ENCODE results near the gene TESK1.
"Not testable (repeated sequence)": the region's sequence is repeated elsewhere in the genome, so short reads cannot be mapped to it uniquely, and the experiment has no call there.

The TESK1 gene

DNA sequence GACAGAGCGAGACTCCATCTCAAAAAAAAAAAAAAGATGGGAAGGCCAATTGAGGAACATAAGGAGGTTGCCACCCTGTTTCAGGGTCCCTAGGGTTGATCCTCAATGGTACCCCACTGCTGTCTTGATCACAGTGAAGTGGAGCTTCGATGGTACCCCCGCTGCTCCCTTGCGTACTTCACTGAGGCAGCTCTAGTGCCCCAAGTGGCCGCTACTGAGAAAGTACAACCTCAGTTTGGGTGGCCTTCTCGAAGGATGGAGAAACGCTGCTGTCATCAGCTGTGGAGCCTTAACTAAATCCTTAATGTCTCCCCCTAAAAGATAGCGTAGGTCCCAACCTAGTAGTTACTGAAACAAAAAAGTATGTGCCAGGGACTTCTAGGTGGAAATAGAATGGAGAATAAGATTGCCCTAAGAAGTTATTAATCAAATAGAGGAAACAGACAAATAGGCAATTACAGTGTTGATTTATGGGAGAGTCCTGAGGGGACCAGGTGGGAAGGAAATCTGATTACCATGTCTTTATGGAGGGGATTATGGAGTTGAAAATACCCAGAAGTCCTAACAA lies 6.3 kb downstream of the TESK1 start:
- no peak overlapping the region for H3K27ac ChIP-seq (ENCODE audit: poor library complexity, severe bottlenecking)
- H3K36me3 ChIP-seq (ENCODE audit: low read depth): no peaks in the 10 kb centered on the region
- TF ChIP-seq, protein P1, sequence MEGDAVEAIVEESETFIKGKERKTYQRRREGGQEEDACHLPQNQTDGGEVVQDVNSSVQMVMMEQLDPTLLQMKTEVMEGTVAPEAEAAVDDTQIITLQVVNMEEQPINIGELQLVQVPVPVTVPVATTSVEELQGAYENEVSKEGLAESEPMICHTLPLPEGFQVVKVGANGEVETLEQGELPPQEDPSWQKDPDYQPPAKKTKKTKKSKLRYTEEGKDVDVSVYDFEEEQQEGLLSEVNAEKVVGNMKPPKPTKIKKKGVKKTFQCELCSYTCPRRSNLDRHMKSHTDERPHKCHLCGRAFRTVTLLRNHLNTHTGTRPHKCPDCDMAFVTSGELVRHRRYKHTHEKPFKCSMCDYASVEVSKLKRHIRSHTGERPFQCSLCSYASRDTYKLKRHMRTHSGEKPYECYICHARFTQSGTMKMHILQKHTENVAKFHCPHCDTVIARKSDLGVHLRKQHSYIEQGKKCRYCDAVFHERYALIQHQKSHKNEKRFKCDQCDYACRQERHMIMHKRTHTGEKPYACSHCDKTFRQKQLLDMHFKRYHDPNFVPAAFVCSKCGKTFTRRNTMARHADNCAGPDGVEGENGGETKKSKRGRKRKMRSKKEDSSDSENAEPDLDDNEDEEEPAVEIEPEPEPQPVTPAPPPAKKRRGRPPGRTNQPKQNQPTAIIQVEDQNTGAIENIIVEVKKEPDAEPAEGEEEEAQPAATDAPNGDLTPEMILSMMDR (IDR thresholded peaks at IDR 0.05; ENCODE audit: poor library complexity, severe bottlenecking): peak; percentile 79
- H3K4me1 ChIP-seq (ENCODE audit: insufficient read depth, poor library complexity, severe bottlenecking): no peaks in the 10 kb centered on the region
- no peak for DNase-seq (ENCODE audit: low spot score)
- H3K9me3 ChIP-seq (ENCODE audit: severe bottlenecking): no peaks in the 10 kb centered on the region
- H3K4me3 ChIP-seq (ENCODE audit: severe bottlenecking): no peak overlapping the region
- H3K27me3 ChIP-seq (ENCODE audit: insufficient read depth, poor library complexity, severe bottlenecking): no peaks in the 10 kb centered on the region
- ATAC-seq (ENCODE audit: low read depth): peak; percentile 56

DNA sequence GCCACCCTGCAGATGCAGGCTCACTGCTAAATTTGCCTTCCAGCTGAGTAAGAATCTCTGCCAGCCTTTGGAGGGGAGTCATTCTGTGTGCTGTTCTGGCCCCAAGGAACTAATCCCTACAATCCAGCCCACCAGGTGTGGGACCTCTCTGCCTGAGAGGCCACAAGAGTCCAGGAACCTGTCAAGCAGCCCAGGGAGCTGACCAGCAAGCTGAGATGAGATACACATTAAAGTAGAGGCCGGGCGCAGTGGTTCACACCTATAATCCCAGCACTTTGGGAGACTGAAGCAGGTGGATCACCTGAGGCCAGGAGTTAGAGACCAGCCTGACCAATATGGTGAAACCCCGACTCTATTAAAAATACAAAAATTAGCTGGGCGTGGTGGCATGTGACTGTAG lies 7.0 kb downstream of the TESK1 start:
- H3K4me1 ChIP-seq (ENCODE audit: insufficient read depth, poor library complexity, severe bottlenecking); H3K9me3 ChIP-seq (ENCODE audit: severe bottlenecking); H3K27ac ChIP-seq (ENCODE audit: poor library complexity, severe bottlenecking); ATAC-seq (ENCODE audit: low read depth); H3K4me3 ChIP-seq (ENCODE audit: severe bottlenecking); DNase-seq (ENCODE audit: low spot score); H3K27me3 ChIP-seq (ENCODE audit: insufficient read depth, poor library complexity, severe bottlenecking); H3K36me3 ChIP-seq (ENCODE audit: low read depth): not testable (repeated sequence)

DNA sequence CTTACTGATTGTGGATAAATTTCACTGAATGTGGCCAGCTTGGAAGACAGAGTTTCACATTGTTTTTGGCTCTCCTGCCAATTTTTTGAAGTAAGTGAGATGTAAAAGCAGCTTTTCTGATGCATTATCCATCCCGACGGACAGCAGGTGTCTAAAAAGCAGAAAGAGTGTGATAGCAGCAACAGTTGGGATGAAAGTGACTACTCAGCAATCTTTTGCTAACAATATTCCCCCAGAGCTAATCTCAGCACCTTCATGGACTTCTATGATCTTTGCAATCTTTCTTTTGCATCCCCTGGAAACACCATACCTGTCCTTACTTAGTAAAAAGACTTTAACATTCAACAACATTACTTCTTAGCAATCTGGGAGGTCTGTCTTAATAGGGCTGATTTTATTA lies 7.8 kb downstream of the TESK1 start:
- Histone ChIP-seq H3K36me3 (ENCODE audit: low read depth) (no peaks in the 10 kb centered on the region), H3K4me1 (ENCODE audit: insufficient read depth, poor library complexity, severe bottlenecking) (no peaks in the 10 kb centered on the region), H3K9me3 (ENCODE audit: severe bottlenecking) (no peaks in the 10 kb centered on the region), H3K27me3 (ENCODE audit: insufficient read depth, poor library complexity, severe bottlenecking) (peaks cover 6% of the 10 kb centered on the region), H3K4me3 (ENCODE audit: severe bottlenecking) (no peak overlapping the region), H3K27ac (ENCODE audit: poor library complexity, severe bottlenecking) (no peak overlapping the region)
- TF ChIP-seq, protein P1 (IDR thresholded peaks at IDR 0.05; ENCODE audit: poor library complexity, severe bottlenecking): no peak
- ATAC-seq (ENCODE audit: low read depth) (no peak), DNase-seq (ENCODE audit: low spot score) (no peak)

DNA sequence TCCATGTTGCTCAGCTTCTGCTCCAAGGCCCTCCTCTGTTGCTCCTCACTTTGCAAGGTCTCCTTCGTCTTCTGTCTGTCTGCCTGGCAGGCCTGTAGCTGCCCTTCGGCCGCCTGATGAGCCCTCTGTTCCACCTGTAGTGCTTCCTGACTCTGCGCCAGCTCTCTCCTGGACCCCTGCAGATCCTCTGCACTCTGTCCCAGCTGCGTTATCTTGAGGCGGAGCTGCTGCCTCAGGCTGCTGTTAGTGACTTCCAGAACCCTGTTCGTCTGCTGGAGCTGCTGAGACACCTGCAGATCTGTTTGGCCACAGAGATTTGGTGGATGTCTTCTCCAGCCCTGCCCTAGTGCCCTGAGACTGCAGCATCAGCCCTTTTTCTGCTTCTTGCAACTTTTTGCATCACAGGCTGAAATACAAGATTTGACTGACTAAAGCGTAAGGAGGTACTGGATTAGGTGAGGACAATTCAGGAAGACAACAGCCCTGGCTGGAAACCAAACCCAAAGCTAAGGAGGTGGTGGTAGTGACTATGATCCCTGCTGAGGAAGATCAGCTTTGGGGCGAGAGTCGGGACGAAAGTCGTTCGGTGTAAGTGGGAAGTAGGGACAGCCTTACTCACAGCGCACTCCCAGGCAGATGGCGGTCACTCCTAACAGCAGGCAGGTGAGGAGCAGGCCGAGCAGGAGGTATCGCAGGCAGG lies 11.1 kb downstream of the TESK1 start:
- Histone ChIP-seq H3K36me3 (ENCODE audit: low read depth) (no peaks in the 10 kb centered on the region), H3K9me3 (ENCODE audit: severe bottlenecking) (no peaks in the 10 kb centered on the region), H3K4me3 (ENCODE audit: severe bottlenecking) (no peak overlapping the region), H3K27ac (ENCODE audit: poor library complexity, severe bottlenecking) (no peak overlapping the region), H3K4me1 (ENCODE audit: insufficient read depth, poor library complexity, severe bottlenecking) (no peaks in the 10 kb centered on the region), H3K27me3 (ENCODE audit: insufficient read depth, poor library complexity, severe bottlenecking) (peaks cover 6% of the 10 kb centered on the region)
- ATAC-seq (ENCODE audit: low read depth) (no peak), DNase-seq (ENCODE audit: low spot score) (no peak)
- TF ChIP-seq, protein P1 (IDR thresholded peaks at IDR 0.05; ENCODE audit: poor library complexity, severe bottlenecking): no peak

DNA sequence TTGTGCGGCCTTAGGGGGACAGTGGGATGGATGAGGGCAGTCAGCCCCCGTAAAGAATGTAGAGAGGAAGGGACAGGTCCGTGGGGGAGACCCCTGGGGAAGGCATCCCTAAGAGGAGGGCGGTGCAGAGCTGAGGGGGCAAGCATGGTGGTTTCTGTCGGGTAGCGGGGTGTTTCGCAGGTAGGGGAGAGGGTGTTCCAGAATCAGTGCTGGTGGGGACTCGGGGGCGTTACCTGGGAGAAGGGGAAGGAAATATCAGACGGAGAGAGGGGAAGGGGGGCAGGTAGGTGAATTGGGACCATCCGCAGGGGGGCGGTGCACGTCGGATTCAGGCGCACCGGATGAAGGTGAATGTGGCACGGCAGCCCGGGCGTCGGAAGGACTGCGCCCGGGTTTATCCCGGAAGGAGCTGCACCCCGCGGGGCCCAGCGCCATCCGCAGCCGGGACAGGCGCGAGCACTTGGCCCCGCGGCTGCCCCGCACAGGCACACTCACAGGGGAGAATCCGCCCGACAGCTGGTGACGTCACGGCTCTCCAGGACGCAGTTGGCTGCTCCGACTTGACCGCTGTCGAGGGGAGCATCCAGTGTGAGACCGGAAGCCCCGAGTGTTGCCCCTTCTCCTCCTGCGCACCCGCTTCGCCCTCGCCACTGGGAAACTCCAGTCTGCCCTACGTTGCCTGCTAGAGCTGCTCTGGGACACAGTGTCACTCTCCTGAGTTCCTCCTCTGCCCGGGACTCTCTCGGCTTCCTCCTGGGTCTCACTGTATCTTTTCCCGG lies 11.8 kb downstream of the TESK1 start:
- no peak overlapping the region for H3K27ac ChIP-seq (ENCODE audit: poor library complexity, severe bottlenecking)
- no peaks in the 10 kb centered on the region for H3K36me3 ChIP-seq (ENCODE audit: low read depth)
- ATAC-seq (ENCODE audit: low read depth) (peak; percentile 49), DNase-seq (ENCODE audit: low spot score) (no peak)
- H3K27me3 ChIP-seq (ENCODE audit: insufficient read depth, poor library complexity, severe bottlenecking): peaks cover 6% of the 10 kb centered on the region
- H3K4me1 ChIP-seq (ENCODE audit: insufficient read depth, poor library complexity, severe bottlenecking): no peaks in the 10 kb centered on the region
- no peaks in the 10 kb centered on the region for H3K9me3 ChIP-seq (ENCODE audit: severe bottlenecking)
- TF ChIP-seq, protein P1 (IDR thresholded peaks at IDR 0.05; ENCODE audit: poor library complexity, severe bottlenecking): no peak
- H3K4me3 ChIP-seq (ENCODE audit: severe bottlenecking): peak overlapping the region; percentile 6
